IgD-negative memory B cell (primary cell): Measurements from ENCODE around the gene S100PBP. TPM values are rescaled to one million over a fixed set of nuclear protein-coding genes. Genes with fewer than 3 reads are reported as not detected.
A peak's percentile ranks its signal among the peaks of the same experiment; 100 is the strongest.

Source experiments
- H3K27ac Mint-ChIP-seq, 3 donors: one replicate each; pipeline ENCODE4 v1.8.0; 2020 to 2022; ENCODE audit warnings: mild to moderate bottlenecking in 3 of 3, mixed read lengths in 3 of 3, moderate library complexity in 1 of 3
- H3K27me3 Mint-ChIP-seq: one replicate; pipeline ENCODE4 v1.8.0; 2021; ENCODE audit warnings: mixed read lengths
- H3K36me3 Mint-ChIP-seq: one replicate; pipeline ENCODE4 v1.8.0; 2020; ENCODE audit warnings: mild to moderate bottlenecking, mixed read lengths
- H3K4me1 Mint-ChIP-seq, 3 donors: one replicate each; pipeline ENCODE4 v1.8.0; 2020 to 2022; ENCODE audit warnings: mixed read lengths in 3 of 3, mild to moderate bottlenecking in 1 of 3
- H3K4me3 Mint-ChIP-seq, 4 donors: one replicate each; pipeline ENCODE4 v1.8.0; 2020 to 2022; ENCODE audit warnings: mild to moderate bottlenecking in 4 of 4, mixed read lengths in 4 of 4, moderate library complexity in 3 of 4
- H3K9me3 Mint-ChIP-seq, 3 donors: one replicate each; pipeline ENCODE4 v1.8.0; 2020 to 2021; ENCODE audit warnings: mixed read lengths in 3 of 3, mild to moderate bottlenecking in 1 of 3
- polyA plus RNA-seq: library from polyadenylated mRNA; unstranded; fragments of 300-500 nt; fragmentation: Illumina TruSeq; gene quantifications from one replicate; pipeline ENCODE4 v1.2.3, GENCODE V29; 2021

S100PBP gene
- polyA plus RNA-seq, 1 donor from 2014 or later, result 10.7 TPM

DNA sequence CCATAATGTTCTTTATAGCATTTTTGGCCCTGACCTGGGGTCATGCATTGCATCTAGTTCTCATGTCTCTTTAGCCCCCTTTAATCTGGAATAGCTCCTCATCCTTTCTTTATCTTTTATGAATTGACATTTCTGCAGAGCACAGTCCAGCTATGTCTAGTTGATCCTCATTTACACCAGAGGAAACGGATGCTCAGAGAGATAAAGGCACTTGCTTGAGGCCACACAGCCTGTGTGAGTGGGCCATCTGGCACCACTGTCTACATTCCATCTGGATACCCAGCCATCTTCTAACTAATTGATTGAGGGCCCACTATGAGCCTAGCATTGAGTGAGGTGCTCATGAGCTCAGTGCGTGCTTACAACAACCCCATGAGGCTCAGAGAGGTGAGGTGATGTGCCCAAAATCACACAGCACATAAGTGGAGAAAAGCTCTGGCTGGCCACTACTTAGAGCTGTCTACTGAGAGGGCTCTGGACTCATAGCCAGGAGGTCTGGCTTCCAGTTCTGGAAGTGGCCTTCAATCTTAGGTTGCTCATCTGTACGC, 72.4 kb downstream of the S100PBP start:
- H3K4me1 Mint-ChIP-seq, result peaks cover 6 to 11% (median 8%) of the 10 kb centered on the region in 3 donors
- peak overlapping the region in 1 of 4 donors; percentile 41 for H3K4me3 Mint-ChIP-seq
- H3K9me3 Mint-ChIP-seq, result no peaks in the 10 kb centered on the region
- H3K36me3 Mint-ChIP-seq, result peaks cover 2% of the 10 kb centered on the region
- peaks cover 68% of the 10 kb centered on the region for H3K27me3 Mint-ChIP-seq
- no peak overlapping the region for H3K27ac Mint-ChIP-seq

DNA sequence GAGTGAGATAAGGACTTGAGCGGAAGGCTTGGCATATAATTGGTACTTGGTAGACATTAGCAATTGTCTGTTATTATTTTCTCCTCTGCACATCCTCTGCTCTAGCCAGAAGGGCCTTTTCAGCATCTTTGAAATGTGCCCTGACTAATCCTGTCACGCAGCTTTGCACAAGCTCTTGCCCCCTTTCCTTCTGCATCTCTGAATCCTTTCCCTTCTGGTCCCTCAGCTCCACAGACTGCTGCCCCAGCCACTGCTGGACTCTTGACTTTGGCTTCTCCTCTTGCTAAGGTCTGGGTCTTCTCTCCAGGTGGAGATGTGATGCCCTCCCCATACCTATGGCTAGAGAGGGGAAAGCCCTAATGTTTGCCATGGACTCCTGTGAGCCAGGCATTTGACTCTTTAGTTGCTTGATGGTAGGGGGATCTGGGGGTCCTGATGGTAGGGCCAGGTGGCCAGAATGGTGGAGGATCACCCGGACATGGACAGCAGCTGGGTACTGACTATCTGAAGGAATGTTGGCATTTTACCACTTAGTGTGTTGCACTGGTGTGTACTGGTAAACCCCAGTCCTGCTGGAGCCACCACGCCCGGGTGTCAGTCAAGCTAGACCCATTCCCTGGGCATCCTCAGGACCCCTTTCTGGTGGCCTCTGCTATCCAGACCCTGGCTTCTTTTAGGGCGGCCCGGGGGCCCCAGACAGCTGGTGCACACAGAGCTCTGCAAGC, 73.2 kb downstream of the S100PBP start:
- Mint-ChIP-seq H3K4me3 (peak overlapping the region in 2 of 4 donors; percentile 24 to 61), H3K36me3 (peaks cover 2% of the 10 kb centered on the region), H3K4me1 (peaks cover 6 to 7% (median 6%) of the 10 kb centered on the region in 3 donors), H3K9me3 (no peaks in the 10 kb centered on the region), H3K27ac (no peak overlapping the region), H3K27me3 (peaks cover 62% of the 10 kb centered on the region)

DNA sequence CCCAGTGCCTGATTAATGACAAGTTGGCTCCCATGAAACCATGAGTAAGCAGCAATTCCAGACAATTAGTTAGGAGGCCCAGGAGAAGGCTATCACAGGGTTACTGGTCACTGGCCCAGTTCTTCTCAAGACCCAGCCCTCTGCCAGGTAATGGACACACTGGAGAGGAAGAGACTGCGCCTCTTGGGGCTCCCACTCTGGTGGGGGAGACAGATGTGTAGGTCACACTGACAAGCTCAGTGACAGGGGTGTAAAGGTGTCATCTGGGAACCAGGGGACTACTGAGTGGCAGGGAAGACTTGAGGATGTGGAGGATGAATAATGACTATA, 73.8 kb downstream of the S100PBP start:
- H3K36me3 Mint-ChIP-seq, result peaks cover 3% of the 10 kb centered on the region
- H3K27ac Mint-ChIP-seq, result no peak overlapping the region
- no peaks in the 10 kb centered on the region for H3K9me3 Mint-ChIP-seq
- peak overlapping the region in 1 of 4 donors; percentile 61 for H3K4me3 Mint-ChIP-seq
- H3K4me1 Mint-ChIP-seq, result peaks cover 6 to 7% (median 6%) of the 10 kb centered on the region in 3 donors
- peaks cover 59% of the 10 kb centered on the region for H3K27me3 Mint-ChIP-seq

DNA sequence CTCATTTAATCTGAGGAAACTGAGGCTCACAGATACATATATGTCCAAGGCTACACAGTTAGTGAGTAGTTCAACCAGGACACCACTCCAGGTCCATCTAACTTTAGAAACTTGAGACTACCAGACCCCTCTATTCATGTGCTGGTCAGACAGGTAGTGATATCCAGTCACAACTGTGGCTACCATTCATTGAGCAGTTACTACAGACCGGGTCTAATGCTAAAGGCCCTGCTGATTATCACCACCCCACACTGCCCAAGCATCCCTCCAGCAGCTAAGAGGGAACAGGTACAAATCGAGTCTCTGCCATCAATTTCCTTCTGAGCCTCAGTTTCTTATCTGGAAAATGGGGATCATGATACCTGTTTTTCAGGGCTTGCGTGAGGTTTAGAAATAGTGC, 74.2 kb downstream of the S100PBP start:
- peaks cover 6 to 7% (median 6%) of the 10 kb centered on the region in 3 donors for H3K4me1 Mint-ChIP-seq
- H3K27ac Mint-ChIP-seq, result no peak overlapping the region
- H3K9me3 Mint-ChIP-seq, result no peaks in the 10 kb centered on the region
- H3K36me3 Mint-ChIP-seq, result peaks cover 5% of the 10 kb centered on the region
- peaks cover 58% of the 10 kb centered on the region for H3K27me3 Mint-ChIP-seq
- peak overlapping the region in 1 of 4 donors; percentile 61 for H3K4me3 Mint-ChIP-seq

DNA sequence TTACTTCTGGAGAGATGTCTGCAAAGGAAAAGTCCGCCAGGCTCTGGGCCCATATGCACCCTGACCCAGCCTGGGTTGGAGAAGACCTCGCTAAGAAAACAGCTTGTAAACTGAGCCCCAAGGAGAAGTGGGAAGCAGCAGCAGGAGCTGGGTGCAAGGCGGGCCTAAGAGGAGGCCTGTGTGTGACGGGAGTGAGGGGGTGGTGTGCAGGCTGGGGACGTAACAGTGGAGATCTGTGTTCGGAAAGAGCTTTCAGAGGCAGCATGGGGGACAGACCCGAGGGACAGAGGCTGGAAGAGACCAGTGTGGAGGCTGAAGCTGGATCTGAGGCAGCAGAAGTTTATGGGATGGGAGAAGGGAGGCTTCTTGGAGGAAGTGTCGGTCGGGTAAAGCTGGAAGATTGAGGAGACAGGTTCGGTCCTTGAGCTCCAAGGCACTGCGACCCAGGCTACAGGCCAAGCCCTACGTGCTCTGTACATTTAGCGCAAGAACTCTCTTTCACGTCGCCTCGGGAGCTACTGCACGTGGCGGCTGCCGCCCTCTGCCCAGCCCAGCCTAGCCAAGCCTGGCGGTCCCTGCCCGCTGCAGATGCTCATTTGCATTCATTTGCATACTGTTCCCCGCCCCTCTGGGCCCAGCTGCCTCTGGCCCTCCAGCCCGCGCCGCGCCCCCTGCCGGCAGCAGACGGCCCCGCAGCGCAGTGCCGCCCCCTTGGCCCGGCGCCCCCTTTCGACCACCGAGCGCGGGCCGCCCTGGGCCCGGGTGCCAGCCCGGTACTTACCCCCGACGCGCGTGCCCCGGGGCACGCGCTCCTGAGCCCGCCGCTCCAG, 75.1 kb downstream of the S100PBP start:
- Mint-ChIP-seq H3K9me3 (no peaks in the 10 kb centered on the region), H3K27me3 (peaks cover 50% of the 10 kb centered on the region), H3K36me3 (peaks cover 3% of the 10 kb centered on the region), H3K4me1 (peaks cover 4 to 7% (median 6%) of the 10 kb centered on the region in 3 donors), H3K27ac (peak overlapping the region in 1 of 3 donors; percentile 31), H3K4me3 (peak overlapping the region; percentile 22 to 88 (median 69))

DNA sequence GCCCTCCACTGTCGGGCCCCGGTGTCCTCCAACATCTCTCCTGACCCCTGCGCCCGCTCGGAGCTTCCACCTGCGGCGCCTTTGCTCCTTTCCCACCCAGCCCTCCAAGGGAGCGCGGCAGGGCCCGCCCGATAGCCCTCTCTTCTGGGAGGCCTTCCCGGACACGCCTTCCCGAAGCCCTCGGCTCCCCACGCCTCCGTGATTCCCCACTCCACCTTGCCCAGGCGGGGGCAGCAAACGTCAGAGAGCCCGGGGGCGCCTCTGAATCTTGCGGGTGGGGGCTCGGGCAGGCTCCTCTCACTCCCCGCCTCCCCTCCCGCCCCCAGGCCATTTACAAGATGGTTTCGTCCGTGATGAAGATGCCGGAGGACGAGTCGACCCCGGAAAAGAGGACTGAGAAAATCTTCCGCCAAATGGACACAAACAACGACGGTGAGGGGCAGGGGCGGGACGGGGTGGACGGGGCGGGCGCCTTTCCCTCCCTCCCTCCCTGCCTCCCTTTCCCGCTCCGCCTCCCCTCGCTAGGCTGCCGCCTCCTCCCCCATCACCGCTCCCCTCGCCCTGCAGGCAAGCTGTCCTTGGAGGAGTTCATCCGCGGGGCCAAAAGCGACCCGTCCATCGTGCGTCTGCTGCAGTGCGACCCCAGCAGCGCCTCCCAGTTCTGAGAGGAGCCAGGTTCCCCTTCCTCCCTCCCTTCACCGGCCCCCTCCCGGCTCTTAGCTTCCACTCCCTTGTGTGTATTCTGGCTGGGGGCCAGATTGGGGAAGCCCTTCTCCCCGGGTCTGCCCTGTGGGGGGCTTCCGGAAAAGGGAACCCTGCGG, 76.0 kb downstream of the S100PBP start:
- Mint-ChIP-seq H3K9me3 (no peaks in the 10 kb centered on the region), H3K4me1 (peaks cover 4 to 7% (median 6%) of the 10 kb centered on the region in 3 donors), H3K36me3 (peaks cover 3% of the 10 kb centered on the region), H3K27ac (no peak overlapping the region), H3K4me3 (peak overlapping the region in 3 of 4 donors; percentile 58 to 76 (median 60)), H3K27me3 (peaks cover 42% of the 10 kb centered on the region)

DNA sequence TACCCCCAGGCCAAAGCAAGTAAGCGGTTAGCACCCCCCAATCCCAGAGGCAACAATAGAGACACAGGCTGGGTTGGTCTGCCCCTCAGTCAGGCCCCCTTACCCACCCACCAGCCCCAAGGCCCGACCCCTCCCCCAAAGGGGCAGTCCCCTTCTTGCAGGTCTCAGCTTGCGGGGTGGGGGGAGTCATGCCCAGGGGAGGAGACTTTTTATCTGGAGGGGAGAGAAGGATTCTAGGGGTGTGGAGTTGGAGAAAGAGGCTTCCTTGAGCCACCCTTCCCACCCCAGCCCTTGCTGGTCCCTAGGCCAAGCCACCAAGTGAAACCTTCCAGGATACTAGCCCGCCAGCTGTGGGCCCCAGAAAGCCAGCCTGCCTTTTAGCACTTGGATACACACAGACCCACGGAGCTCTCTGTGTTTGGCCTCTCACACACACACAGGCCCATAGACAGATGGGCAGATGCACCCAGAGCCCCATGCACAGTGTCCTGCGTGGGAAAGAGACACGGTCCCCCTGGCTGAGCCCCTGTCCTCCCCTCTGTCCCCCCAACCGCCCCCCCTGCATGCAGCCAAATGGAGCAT, 76.7 kb downstream of the S100PBP start:
- peaks cover 39% of the 10 kb centered on the region for H3K27me3 Mint-ChIP-seq
- no peaks in the 10 kb centered on the region for H3K9me3 Mint-ChIP-seq
- no peak overlapping the region for H3K27ac Mint-ChIP-seq
- peaks cover 4 to 7% (median 6%) of the 10 kb centered on the region in 3 donors for H3K4me1 Mint-ChIP-seq
- peaks cover 3% of the 10 kb centered on the region for H3K36me3 Mint-ChIP-seq
- peak overlapping the region in 2 of 4 donors; percentile 44 to 76 for H3K4me3 Mint-ChIP-seq

DNA sequence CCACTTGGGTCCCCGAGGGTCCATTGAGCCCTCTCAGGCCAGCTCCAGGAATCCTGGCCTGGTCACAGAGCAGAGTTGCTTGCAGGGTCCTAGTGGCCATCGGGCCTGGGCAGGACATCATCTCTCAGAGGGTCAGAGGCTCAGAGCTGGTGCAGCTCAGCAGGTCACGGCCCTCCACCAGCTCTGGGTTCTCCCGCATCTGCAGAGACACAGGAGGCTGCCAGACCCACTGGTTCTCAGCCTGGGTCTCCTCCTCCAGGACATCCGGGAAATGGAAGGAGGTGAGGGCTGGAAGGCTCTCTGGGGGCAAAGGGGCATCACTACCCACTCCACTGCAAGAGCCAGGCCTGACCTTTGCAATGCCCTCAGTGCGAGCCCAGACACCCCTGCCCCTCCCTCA, 77.2 kb downstream of the S100PBP start:
- H3K36me3 Mint-ChIP-seq, result peaks cover 3% of the 10 kb centered on the region
- peaks cover 38% of the 10 kb centered on the region for H3K27me3 Mint-ChIP-seq
- no peaks in the 10 kb centered on the region for H3K9me3 Mint-ChIP-seq
- peaks cover 4 to 7% (median 6%) of the 10 kb centered on the region in 3 donors for H3K4me1 Mint-ChIP-seq
- no peak overlapping the region for H3K27ac Mint-ChIP-seq
- no peak overlapping the region for H3K4me3 Mint-ChIP-seq

DNA sequence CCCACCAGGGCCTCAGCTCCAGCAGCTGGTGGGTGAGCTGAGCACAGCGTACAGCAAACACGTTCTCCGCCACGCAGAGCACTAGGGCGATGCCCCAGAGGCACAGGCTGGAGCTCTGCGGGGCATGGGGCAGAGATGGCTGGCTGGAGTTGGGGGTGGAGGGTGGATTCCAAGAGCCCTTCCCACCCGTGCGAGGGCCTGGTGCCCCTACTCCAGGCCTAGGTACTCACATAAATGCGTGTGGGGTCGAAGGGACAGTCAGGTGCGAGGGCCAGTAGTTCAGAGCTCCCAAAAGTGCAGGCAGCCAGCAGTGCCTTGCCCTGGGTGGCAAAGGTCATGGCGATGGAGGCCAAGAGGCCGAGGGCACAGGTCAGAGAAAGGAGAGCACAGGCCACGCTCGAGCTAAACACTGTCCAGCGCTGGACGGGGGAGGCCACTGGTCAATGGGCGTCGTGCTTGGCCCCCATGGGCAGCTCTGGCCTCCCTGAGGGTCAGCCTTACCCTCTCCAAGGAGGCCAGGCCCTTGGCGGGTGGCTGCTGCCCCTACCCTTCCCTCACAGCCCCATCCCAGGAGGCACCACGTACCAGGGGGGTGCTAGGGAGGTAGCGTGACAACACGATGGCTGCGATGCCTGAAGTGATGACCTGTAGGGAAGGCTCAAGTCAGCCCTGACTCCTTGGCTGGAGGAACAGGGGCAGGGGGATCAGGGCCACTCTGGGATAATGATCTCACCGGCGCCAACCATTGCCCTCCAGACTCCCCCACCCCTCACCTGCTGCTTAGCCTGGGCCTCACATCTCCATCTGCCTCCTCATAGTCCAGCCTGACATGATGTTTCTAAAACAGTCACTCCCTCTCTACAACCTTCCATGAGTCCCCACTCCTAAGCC, 78.1 kb downstream of the S100PBP start:
- Mint-ChIP-seq H3K36me3 (peaks cover 3% of the 10 kb centered on the region), H3K27me3 (peaks cover 31% of the 10 kb centered on the region), H3K4me3 (no peak overlapping the region), H3K9me3 (no peaks in the 10 kb centered on the region), H3K4me1 (peaks cover 4 to 9% (median 6%) of the 10 kb centered on the region in 3 donors), H3K27ac (no peak overlapping the region)

DNA sequence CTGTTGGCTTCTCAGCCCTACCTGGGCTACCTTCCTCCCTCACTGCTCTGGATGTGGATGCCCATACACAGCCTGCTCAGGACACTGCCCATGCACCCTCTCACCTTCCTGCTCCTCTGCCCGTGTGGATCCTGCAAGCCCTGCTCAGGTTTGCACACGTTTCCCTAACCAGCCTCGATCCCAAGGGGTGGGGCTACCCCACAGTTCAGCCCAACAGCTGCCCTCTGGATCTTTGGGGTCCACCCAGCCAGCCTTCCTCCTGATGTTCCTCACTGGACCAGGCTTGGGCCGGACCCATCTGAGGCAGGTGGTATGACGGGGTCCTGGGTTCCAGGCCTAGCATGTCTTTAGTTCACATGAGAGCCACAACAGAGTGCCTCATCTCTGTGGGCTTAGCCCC, 79.0 kb downstream of the S100PBP start:
- peaks cover 4 to 10% (median 6%) of the 10 kb centered on the region in 3 donors for H3K4me1 Mint-ChIP-seq
- H3K27me3 Mint-ChIP-seq, result peaks cover 32% of the 10 kb centered on the region
- H3K27ac Mint-ChIP-seq, result no peak overlapping the region
- no peaks in the 10 kb centered on the region for H3K9me3 Mint-ChIP-seq
- no peak overlapping the region for H3K4me3 Mint-ChIP-seq
- peaks cover 3% of the 10 kb centered on the region for H3K36me3 Mint-ChIP-seq

DNA sequence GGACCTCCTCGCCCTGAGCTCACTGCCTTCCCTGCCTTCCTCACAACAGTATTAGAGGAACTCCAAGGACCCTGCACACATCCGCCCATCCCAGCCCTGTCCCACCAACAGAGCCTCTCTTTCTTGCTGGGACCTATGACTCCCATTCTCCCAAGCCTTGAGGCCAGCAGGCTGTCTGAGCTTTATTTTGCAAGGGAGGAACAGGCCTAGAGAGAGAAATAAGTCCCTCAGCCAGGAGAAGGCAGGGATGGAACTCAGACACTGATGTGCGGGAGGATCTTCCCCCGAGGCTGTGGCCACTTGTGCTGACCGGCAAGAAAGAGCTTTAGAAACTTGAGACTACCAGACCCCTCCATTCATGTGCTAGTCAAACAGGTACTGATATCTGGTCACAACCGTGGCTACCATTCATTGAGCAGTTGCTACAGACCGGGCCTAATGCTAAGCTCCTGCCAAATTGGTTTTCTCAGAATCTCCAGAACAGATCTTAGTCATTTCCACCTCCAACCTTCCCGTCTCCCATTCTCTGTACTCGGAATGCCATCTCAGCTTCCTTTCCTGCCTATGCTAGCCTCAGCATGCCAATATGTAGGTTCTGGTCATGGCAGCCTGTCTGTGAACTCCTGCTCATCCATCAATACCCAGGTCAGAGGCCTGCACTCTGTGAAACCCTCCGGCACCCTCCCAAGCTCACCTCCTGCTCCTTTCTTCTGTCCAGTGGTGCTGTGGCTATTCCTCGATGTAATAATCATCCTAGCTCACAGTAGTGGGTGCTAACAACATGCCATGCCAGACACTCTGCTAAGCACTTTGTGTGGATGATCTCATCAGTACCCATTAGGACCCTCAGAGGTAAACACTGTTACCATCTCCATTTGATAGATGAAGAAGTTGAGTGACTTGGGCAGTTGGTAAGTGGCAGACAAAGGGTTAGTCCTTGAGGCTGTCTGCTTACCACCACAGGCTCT, 79.9 kb downstream of the S100PBP start:
- H3K9me3 Mint-ChIP-seq, result peaks cover 0 to 2% (median 0%) of the 10 kb centered on the region in 3 donors
- peaks cover 27% of the 10 kb centered on the region for H3K27me3 Mint-ChIP-seq
- H3K36me3 Mint-ChIP-seq, result peaks cover 3% of the 10 kb centered on the region
- H3K4me3 Mint-ChIP-seq, result peak overlapping the region in 1 of 4 donors; percentile 61
- H3K27ac Mint-ChIP-seq, result no peak overlapping the region
- peaks cover 4 to 8% (median 5%) of the 10 kb centered on the region in 3 donors for H3K4me1 Mint-ChIP-seq

DNA sequence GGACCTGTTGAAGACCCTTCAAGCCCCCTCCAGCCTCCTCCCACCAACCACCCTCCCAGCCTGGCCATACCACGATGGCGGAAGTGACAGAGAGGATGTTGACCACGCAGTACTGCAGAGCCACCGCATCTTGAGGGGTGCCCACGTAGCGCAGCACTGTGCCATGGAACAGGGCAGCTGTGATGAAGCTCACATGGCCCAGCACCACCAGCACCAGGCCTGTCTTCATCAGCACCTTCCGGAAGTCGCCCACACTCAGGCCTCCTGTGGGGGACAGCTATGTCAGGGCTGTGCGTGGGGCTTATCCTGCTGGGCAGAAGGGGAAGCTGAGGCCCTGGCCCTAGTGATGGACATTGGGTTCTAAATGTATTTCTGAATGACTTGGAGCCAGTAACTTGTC, 80.6 kb downstream of the S100PBP start:
- no peak overlapping the region for H3K27ac Mint-ChIP-seq
- H3K4me1 Mint-ChIP-seq, result peaks cover 0 to 7% (median 2%) of the 10 kb centered on the region in 3 donors
- H3K36me3 Mint-ChIP-seq, result peaks cover 3% of the 10 kb centered on the region
- no peak overlapping the region for H3K4me3 Mint-ChIP-seq
- H3K27me3 Mint-ChIP-seq, result peaks cover 23% of the 10 kb centered on the region
- H3K9me3 Mint-ChIP-seq, result peaks cover 0 to 2% (median 0%) of the 10 kb centered on the region in 3 donors
